ENCODE results near the gene ARMH1.
A peak's percentile ranks its signal among the peaks of the same experiment; 100 is the strongest.

Gene ARMH1

GRCh38 chr1:44674113-44675000 lies at the start of gene ARMH1, which contains the start of gene TMEM53:
Gene ARMH1, plus strand, starts transcription at chr1:44674714. Its CDS starts 14,984 bp downstream, at chr1:44689698.
Gene TMEM53, minus strand, starts transcription at chr1:44674481. Its CDS starts 90 bp downstream, at chr1:44674391.
- DNase-seq (ENCODE audit: low read depth, low spot score), result peak; percentile 96
- H3K27ac ChIP-seq, result peak within 1 kb of the TSS; percentile 90

- no peak overlapping the region for H3K27ac ChIP-seq
- DNase-seq (ENCODE audit: low read depth, low spot score), result no peak
Observed at GRCh38 chr1:44625348-44625747, 49.2 kb upstream of the ARMH1 start.

- DNase-seq (ENCODE audit: low read depth, low spot score), result peak; percentile 77
- peak overlapping the region; percentile 60 for H3K27ac ChIP-seq
Observed at GRCh38 chr1:44628962-44629756, 45.4 kb upstream of the ARMH1 start.

- no peak for DNase-seq (ENCODE audit: low read depth, low spot score)
Observed at GRCh38 chr1:44630116-44630515, 44.4 kb upstream of the ARMH1 start.

GRCh38 chr1:44631333-44631646 lies 43.2 kb upstream of the ARMH1 start:
- peak overlapping the region; percentile 89 for H3K27ac ChIP-seq
- no peak for DNase-seq (ENCODE audit: low read depth, low spot score)

More at GRCh38 chr1:44630116-44630515, 44.4 kb upstream of the ARMH1 start:
- H3K27ac ChIP-seq, result peak overlapping the region; percentile 60

GRCh38 chr1:44631647-44632539 lies 42.6 kb upstream of the ARMH1 start:
- H3K27ac ChIP-seq, result peak overlapping the region; percentile 89
- DNase-seq (ENCODE audit: low read depth, low spot score), result no peak

- H3K27ac ChIP-seq, result peak overlapping the region; percentile 89
- no peak for DNase-seq (ENCODE audit: low read depth, low spot score)
Observed at GRCh38 chr1:44632598-44632997, 41.9 kb upstream of the ARMH1 start.

GRCh38 chr1:44634606-44635189 lies 39.8 kb upstream of the ARMH1 start:
- no peak overlapping the region for H3K27ac ChIP-seq
- no peak for DNase-seq (ENCODE audit: low read depth, low spot score)

- no peak overlapping the region for H3K27ac ChIP-seq
- DNase-seq (ENCODE audit: low read depth, low spot score), result no peak
Observed at GRCh38 chr1:44635439-44635838, 39.1 kb upstream of the ARMH1 start.

- no peak overlapping the region for H3K27ac ChIP-seq
Observed at GRCh38 chr1:44636083-44636687, 38.3 kb upstream of the ARMH1 start.

GRCh38 chr1:44636688-44637598 lies 37.6 kb upstream of the ARMH1 start:
- DNase-seq (ENCODE audit: low read depth, low spot score), result peak; percentile 33
- H3K27ac ChIP-seq, result peak overlapping the region; percentile 13

More at GRCh38 chr1:44636083-44636687, 38.3 kb upstream of the ARMH1 start:
- no peak for DNase-seq (ENCODE audit: low read depth, low spot score)

GRCh38 chr1:44637702-44638411 lies 36.7 kb upstream of the ARMH1 start:
- DNase-seq (ENCODE audit: low read depth, low spot score), result no peak
- H3K27ac ChIP-seq, result no peak overlapping the region

GRCh38 chr1:44640200-44640853 lies 34.2 kb upstream of the ARMH1 start:
- H3K27ac ChIP-seq, result no peak overlapping the region
- DNase-seq (ENCODE audit: low read depth, low spot score), result no peak

- DNase-seq (ENCODE audit: low read depth, low spot score), result no peak
Observed at GRCh38 chr1:44641126-44642102, 33.1 kb upstream of the ARMH1 start.

GRCh38 chr1:44642255-44642654 lies 32.3 kb upstream of the ARMH1 start:
- H3K27ac ChIP-seq, result no peak overlapping the region
- DNase-seq (ENCODE audit: low read depth, low spot score), result no peak

More at GRCh38 chr1:44641126-44642102, 33.1 kb upstream of the ARMH1 start:
- H3K27ac ChIP-seq, result no peak overlapping the region

GRCh38 chr1:44642925-44643324 lies 31.6 kb upstream of the ARMH1 start:
- no peak overlapping the region for H3K27ac ChIP-seq
- DNase-seq (ENCODE audit: low read depth, low spot score), result no peak
